ENCODE measurements around the gene CDCA4. TPM values are rescaled to one million over a fixed set of nuclear protein-coding genes. Genes with fewer than 3 reads are reported as not detected.

The CDCA4 gene
- total and polyA plus RNA-seq, 2 donors (not counting 3 experiments of a cell fraction or from before 2014, with no cell fraction given): 29.9 to 44.5 TPM

DNA sequence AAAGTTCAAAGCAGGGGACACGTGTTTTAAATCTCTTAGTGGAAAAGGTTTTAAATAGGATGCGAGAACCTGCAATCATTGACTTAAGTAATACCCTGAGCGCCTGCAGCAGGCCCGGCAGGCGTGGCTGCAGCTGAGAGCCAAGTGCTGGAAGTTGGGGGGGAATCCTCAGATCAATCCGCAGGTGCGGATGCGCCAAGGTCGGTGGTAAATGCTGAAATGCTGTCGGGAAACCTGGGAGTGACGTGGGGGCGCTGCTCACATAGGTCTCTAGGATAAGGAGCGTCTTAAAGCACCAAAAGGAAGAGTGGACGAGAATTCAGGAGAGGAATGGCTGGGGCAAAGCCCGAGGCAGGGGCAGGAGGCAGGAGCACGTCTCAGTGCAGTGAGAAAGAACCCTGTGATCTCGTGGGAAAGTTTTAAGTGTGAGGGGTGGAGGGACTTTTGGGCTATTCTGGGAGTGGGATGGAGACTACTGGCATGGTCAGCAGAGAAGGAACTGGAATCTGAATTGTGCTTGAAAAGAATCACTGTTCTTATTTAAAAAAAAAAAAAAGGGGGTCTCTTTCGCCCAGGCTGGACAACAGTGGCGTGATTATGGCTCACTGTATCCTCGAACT, 883 bp upstream of the CDCA4 start:
- no peaks in the 10 kb centered on the region for H3K9me1 ChIP-seq (replicated peaks; ENCODE audit: control insufficient read depth, extremely low read depth, insufficient read depth, low read length)
- POLR2A ChIA-PET: interaction anchor here (0.7 to 1.0 kb wide), 2 partner anchors 10 to 203 kb away, joined by 5 read pairs; no protein-coding TSS in a partner anchor
- no peak for DNase-seq (ENCODE audit: low read depth, low spot score)
- dilution Hi-C loops (cut with MboI; ENCODE audit: extremely low pct_ligation_motif_present, low sequenced_read_pairs): no loop called here
- peaks cover 2% of the 10 kb centered on the region for H3K9me3 ChIP-seq (replicated peaks; ENCODE audit: control insufficient read depth, insufficient read depth, low read length)
- H3K9ac ChIP-seq (replicated peaks; ENCODE audit: extremely low read depth, insufficient read depth, low read length): peak overlapping the region; percentile 81
- peaks cover 41% of the 10 kb centered on the region for H3K79me2 ChIP-seq (ENCODE audit: control insufficient read depth, insufficient read depth, low read length)
- no peaks in the 10 kb centered on the region for H3K27me3 ChIP-seq (ENCODE audit: control insufficient read depth in 2 of 2, insufficient read depth in 2 of 2, low read length in 2 of 2)
- no peak for FAIRE-seq
- H4K20me1 ChIP-seq (replicated peaks; ENCODE audit: control insufficient read depth, extremely low read depth, insufficient read depth, low read length): no peaks in the 10 kb centered on the region
- TSS peak; percentile 42 for BruUV-seq (replicated peaks)
- H3K27ac ChIP-seq (ENCODE audit: insufficient read depth, low read depth, low read length): peak overlapping the region; percentile 80
- peak overlapping the region; percentile 96 for H3K4me2 ChIP-seq (ENCODE audit: insufficient read depth, low read length)
- H3K4me1 ChIP-seq (ENCODE audit: control insufficient read depth, extremely low read depth, insufficient read depth, low read length): peaks cover 54% of the 10 kb centered on the region
- H3K36me3 ChIP-seq (ENCODE audit: control insufficient read depth in 2 of 2, extremely low read depth in 1 of 2, insufficient read depth in 2 of 2, low read length in 2 of 2): no peaks in the 10 kb centered on the region
- intact Hi-C loops (cut with micrococcal nuclease): loop anchor here (1.0 to 2.0 kb wide), 4 partner anchors 36 to 88 kb away; partner anchors contain the start of gene CLBA1
- H2AFZ ChIP-seq (ENCODE audit: low read depth, low read length): peak overlapping the region; percentile 62
- CTCF ChIA-PET: interaction anchor here (0.7 to 3.2 kb wide), 3 partner anchors 24 to 46 kb away, joined by 3 to 34 read pairs (median 4); no protein-coding TSS in a partner anchor
- peak overlapping the region; percentile 50 to 85 (median 57) for H3K4me3 ChIP-seq (replicated peaks in 1 of 3; ENCODE audit: insufficient read depth in 1 of 3, low read depth in 1 of 3, low read length in 3 of 3)
- no peak for TF ChIP-seq JUN (IDR thresholded peaks at IDR 0.05; ENCODE audit: borderline replicate concordance, insufficient read depth, insufficient read length, low read depth)
- TF ChIP-seq POLR2AphosphoS5 (IDR thresholded peaks at IDR 0.05; ENCODE audit: insufficient read depth, low read depth, low read length): no peak
- TF ChIP-seq GATA2 (IDR thresholded peaks at IDR 0.05; ENCODE audit: insufficient read depth, insufficient read length, low read depth, low read length): no peak
- TF ChIP-seq, protein P1, sequence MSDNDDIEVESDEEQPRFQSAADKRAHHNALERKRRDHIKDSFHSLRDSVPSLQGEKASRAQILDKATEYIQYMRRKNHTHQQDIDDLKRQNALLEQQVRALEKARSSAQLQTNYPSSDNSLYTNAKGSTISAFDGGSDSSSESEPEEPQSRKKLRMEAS (IDR thresholded peaks at IDR 0.05; ENCODE audit: insufficient read depth, insufficient read length): no peak
- no peak for TF ChIP-seq MYC (IDR thresholded peaks at IDR 0.05; ENCODE audit: low read depth, low read length)
- no peak for TF ChIP-seq POLR2A (IDR thresholded peaks at IDR 0.05; ENCODE audit: low read depth, low read length)
- no peak for TF ChIP-seq EZH2 (IDR thresholded peaks at IDR 0.05; ENCODE audit: borderline replicate concordance, low read depth, low read length, severe bottlenecking)
- TF ChIP-seq FOS (IDR thresholded peaks at IDR 0.05; ENCODE audit: borderline replicate concordance, insufficient read depth, low read length): no peak
